22Rv1 (cell line): ENCODE measurements around the gene DCAF11.

Experiments
- H3K27ac ChIP-seq: fragments of 450-650 bp; 2 replicates; pipeline ENCODE4 v1.5.1; 2017
- ZFX ChIP-seq: fragments of 450-650 bp; IDR thresholded peaks from 2 replicates; pipeline ENCODE4 v1.6.1; 2017; ENCODE audit warnings: antibody characterized with exemption, borderline replicate concordance
- TF ChIP-seq, protein P1 (sequence below): fragments of 450-650 bp; IDR thresholded peaks from 2 replicates; pipeline ENCODE4 v1.5.1; 2017; ENCODE audit warnings: mild to moderate bottlenecking

The DCAF11 gene

DNA sequence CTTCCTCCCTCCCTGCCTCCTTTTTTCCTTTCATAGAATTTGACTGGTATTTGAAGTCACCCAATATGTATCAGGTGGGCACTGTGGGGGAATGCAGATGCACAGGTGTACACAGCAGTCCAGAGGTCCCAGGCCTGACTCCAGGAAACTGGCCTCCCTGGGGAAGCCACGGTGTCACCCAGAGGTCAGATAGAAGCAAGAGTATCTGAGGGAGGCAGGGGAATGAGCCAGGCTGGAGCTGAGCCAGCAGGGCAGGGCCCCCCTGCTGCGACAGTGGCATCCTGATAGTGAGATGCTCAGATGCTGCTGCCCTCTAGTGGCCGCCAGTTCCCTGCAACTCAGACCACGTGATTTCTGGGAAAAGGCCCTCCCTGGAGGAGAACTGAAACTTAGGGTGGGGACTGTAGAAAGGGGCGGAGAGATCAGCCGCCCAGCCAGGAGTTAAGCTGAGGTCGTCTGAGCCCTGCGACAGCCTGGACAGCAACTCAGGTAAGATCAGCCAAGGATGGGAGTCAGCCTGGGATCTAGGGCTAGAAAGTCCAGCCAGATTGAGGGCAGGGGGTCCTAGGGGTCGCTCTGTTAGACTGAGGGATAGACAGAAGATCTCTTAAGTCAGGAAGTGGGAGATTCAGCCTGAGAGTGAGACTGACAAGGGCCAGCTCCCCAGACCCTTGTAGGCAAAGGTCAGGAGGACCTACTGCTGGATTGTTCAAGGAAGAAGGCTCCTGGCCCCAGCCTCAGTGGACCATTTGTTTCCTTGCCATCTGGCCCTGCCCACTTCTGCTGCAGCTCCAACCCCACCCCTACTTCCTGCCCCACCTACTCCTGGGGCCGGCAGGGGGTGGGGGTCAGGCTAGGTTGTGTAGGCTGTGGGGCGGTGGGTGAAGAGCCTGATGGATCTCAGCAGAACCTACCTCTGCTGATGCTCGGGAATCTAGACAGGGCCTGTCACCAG is 46.5 kb downstream of the DCAF11 start, which contains the start of gene IRF9:
Gene IRF9 (plus strand): TSS at position 416 of the 955 bp plus-strand sequence. CDS start 880 bp downstream, outside the sequence.
- TF ChIP-seq, protein P1, sequence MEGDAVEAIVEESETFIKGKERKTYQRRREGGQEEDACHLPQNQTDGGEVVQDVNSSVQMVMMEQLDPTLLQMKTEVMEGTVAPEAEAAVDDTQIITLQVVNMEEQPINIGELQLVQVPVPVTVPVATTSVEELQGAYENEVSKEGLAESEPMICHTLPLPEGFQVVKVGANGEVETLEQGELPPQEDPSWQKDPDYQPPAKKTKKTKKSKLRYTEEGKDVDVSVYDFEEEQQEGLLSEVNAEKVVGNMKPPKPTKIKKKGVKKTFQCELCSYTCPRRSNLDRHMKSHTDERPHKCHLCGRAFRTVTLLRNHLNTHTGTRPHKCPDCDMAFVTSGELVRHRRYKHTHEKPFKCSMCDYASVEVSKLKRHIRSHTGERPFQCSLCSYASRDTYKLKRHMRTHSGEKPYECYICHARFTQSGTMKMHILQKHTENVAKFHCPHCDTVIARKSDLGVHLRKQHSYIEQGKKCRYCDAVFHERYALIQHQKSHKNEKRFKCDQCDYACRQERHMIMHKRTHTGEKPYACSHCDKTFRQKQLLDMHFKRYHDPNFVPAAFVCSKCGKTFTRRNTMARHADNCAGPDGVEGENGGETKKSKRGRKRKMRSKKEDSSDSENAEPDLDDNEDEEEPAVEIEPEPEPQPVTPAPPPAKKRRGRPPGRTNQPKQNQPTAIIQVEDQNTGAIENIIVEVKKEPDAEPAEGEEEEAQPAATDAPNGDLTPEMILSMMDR: peak; percentile 96
- TF ChIP-seq ZFX: no peak
- H3K27ac ChIP-seq: peak within 1 kb of the TSS; percentile 64

DNA sequence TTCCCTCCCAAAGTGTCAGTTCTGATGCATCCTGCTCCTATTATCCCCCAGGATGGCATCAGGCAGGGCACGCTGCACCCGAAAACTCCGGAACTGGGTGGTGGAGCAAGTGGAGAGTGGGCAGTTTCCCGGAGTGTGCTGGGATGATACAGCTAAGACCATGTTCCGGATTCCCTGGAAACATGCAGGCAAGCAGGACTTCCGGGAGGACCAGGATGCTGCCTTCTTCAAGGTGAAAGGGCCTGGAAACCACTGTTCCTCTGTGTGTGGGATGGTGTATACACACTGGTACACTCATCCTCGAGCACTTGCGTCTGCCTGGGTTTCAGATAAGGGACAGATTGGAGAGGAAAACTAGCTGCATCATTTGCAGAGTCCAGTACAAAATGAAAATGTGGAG is 47.5 kb downstream of the DCAF11 start:
- TF ChIP-seq, protein P1: no peak
- TF ChIP-seq ZFX: no peak
- peak overlapping the region; percentile 64 for H3K27ac ChIP-seq

DNA sequence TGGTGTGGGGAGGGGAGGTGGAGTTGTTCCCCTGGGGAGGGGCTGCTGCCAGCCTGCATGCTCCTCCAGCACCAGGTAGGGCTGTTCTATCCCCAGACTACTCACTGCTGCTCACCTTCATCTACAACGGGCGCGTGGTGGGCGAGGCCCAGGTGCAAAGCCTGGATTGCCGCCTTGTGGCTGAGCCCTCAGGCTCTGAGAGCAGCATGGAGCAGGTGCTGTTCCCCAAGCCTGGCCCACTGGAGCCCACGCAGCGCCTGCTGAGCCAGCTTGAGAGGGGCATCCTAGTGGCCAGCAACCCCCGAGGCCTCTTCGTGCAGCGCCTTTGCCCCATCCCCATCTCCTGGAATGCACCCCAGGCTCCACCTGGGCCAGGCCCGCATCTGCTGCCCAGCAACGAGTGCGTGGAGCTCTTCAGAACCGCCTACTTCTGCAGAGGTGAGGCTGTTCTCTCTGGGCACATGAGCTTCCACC is 50.0 kb downstream of the DCAF11 start:
- H3K27ac ChIP-seq: no peak overlapping the region
- TF ChIP-seq, protein P1: no peak
- no peak for TF ChIP-seq ZFX

DNA sequence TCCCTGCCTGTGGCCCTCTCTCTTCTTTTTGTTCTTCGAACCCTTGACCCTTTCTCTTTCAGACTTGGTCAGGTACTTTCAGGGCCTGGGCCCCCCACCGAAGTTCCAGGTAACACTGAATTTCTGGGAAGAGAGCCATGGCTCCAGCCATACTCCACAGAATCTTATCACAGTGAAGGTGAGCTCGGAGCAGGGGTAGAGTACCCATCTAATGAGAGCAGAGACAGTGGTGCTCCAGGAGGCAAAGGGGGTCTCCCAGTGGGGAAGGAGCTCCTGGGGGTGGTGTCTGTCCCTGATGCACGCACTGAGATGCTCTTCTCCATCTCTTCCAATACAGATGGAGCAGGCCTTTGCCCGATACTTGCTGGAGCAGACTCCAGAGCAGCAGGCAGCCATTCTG is 51.2 kb downstream of the DCAF11 start:
- TF ChIP-seq, protein P1: no peak
- no peak for TF ChIP-seq ZFX
- no peak overlapping the region for H3K27ac ChIP-seq

DNA sequence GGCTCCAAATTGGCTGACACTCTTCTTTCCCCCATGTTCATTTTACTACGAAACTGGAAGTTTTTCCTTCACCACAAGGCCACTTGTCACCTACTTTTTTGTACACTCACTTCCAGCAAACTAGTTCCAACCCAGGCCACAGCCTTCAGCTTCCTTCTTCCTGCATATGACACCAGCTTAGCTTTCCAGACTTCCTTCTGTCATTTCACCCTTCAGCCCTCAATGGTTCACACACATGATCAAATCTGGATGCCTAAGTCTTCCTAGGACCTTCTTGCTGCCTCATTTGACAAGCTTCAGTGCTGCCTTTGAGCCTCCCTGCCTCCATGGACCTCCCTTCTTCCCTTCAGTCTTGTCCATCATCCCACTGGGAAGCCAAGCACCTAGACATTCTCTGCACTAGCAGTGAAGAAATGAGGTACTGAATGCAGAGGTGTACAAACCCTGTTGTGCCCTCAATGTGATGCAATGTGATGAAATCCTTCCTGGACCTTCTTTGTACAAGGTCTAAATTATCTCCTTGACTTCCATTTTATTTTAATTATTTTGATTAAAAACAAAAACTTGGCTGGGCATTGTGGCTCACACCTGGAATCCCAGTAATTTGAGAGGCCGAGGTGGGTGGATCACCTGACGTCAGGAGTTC is 53.0 kb downstream of the DCAF11 start:
- no peak overlapping the region for H3K27ac ChIP-seq
- TF ChIP-seq, protein P1: no peak
- no peak for TF ChIP-seq ZFX

DNA sequence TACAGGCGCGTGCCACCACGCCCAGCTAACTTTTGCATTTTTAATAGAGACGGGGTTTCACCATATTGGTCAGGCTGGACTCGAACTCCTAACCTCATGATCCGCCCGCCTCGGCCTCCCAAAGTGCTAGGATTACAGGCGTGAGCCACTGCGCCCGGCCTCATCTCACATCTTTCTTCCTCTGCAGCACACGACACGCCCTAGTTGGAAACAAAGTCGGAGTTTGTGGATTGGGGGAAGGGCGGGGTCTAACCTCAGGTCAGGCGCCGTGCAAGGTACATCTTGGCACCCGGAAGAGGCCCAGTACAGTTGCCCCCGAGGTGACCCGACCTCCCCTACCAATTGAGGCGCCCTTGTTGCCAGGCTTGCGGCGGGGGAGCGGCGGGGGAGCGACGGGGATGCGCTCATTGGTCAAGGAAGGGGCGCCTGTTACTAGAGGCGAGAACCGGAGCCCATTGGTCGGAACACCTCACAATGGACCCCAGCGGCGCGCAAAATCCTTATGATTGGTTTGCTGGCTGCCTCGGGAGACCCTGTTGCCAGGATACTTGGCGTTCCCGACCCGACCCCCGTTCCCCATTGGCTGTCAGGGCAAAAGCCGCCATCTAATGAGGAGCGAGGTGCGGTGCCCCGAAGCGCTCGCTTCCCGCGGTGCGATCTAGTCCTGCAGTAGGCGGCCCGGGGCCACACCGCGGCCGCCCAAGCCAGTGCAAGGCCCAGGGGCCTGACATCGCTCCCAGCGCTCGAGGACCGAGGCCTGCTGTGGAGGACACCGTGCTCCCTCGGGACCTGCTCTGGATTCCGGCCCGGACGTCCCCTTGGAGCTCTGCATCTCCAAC is 57.1 kb downstream of the DCAF11 start, which contains the start of gene REC8:
Gene REC8 (plus strand): TSS at position 659 of the 839 bp plus-strand sequence. CDS start 473 bp downstream, outside the sequence.
- TF ChIP-seq, protein P1: no peak
- TF ChIP-seq ZFX: no peak
- H3K27ac ChIP-seq: no peak within 1 kb of the TSS
